BJ (cell line): ENCODE measurements around the gene LRRC14B. TPM values are rescaled to one million over a fixed set of nuclear protein-coding genes. Genes with fewer than 3 reads are reported as not detected.

Experiments used
- CTCF ChIA-PET: fragments of 350-600 bp; formaldehyde crosslinking; extraction: SDS; loops from one replicate; lab custom pipeline; 2021; ENCODE audit warnings: antibody characterized with exemption, inconsistent platforms; lab: Yijun Ruan, JAX
- POLR2A ChIA-PET: fragments of 300-600 bp; sonication (Branson Sonifier 250); formaldehyde crosslinking; extraction: SDS; loops from one replicate; lab custom pipeline; 2021; ENCODE audit warnings: antibody characterized with exemption; lab: Charles Lee
- DNase-seq: peaks from one replicate; pipeline ENCODE4 v3.0.0-alpha.2; 2011; ENCODE audit warnings: low read depth
- H3K27me3 ChIP-seq: 2 replicates; pipeline ENCODE4 v1.6.0; 2011; ENCODE audit warnings: low read length; ENCODE audit not compliant: control insufficient read depth, insufficient read depth
- H3K36me3 ChIP-seq: 2 replicates; pipeline ENCODE4 v1.5.1; 2011; ENCODE audit warnings: low read length; ENCODE audit not compliant: control insufficient read depth, insufficient read depth
- H3K4me3 ChIP-seq: 2 replicates; pipeline ENCODE4 v1.5.1; 2011; ENCODE audit warnings: low read depth, mild to moderate bottlenecking, control low read depth, low read length
- polyA plus RNA-seq: library from polyadenylated mRNA; depleted of rRNA; stranded (reverse); fragments of >200 nt; gene quantifications from 2 replicates; pipeline ENCODE4 v1.2.3, GENCODE V29; 2011
- TF ChIP-seq, protein P1 (sequence below): IDR thresholded peaks from 2 replicates; pipeline ENCODE4 v1.5.1; 2011; ENCODE audit warnings: low read depth, mild to moderate bottlenecking, control low read depth, inconsistent platforms, low read length, moderate library complexity; ENCODE audit not compliant: insufficient read depth

LRRC14B gene
- polyA plus RNA-seq, 1 experiment = not detected

DNA sequence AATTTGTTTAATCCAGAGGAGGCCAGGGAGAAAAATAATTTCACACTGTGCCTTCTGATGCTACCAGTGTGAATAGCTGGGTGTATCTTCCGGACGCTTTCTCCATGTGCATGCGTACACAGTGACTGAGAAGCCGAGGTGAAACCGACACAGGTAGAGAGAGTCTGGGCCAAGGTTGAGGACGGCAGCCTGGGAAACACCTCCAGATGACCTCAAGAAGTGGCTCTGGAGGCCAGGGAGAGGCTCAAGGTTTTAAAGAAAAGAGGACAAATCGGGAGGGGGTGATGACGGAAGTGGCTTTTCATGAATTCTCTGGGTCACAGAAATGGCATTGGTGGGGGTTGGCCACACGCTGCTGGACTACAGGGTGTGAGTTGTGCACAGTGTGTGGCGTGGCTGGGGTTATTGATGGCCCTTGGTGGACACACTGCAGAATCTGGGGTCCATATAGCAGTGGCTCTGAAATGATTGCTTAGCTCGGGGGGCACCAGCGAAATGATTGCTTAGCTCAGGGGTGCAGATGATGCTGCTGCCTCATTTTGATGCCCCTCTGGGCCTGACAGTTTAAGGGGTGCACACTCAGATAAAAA, 34.1 kb upstream of the LRRC14B start:
- TF ChIP-seq, protein P1, sequence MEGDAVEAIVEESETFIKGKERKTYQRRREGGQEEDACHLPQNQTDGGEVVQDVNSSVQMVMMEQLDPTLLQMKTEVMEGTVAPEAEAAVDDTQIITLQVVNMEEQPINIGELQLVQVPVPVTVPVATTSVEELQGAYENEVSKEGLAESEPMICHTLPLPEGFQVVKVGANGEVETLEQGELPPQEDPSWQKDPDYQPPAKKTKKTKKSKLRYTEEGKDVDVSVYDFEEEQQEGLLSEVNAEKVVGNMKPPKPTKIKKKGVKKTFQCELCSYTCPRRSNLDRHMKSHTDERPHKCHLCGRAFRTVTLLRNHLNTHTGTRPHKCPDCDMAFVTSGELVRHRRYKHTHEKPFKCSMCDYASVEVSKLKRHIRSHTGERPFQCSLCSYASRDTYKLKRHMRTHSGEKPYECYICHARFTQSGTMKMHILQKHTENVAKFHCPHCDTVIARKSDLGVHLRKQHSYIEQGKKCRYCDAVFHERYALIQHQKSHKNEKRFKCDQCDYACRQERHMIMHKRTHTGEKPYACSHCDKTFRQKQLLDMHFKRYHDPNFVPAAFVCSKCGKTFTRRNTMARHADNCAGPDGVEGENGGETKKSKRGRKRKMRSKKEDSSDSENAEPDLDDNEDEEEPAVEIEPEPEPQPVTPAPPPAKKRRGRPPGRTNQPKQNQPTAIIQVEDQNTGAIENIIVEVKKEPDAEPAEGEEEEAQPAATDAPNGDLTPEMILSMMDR = no peak
- Histone ChIP-seq H3K27me3 (no peaks in the 10 kb centered on the region), H3K36me3 (no peaks in the 10 kb centered on the region), H3K4me3 (no peak overlapping the region)
- CTCF ChIA-PET = interaction anchor here (0.7 kb wide), 1 partner anchor 11 kb away, joined by 3 read pairs; no protein-coding TSS in a partner anchor
- no peak for DNase-seq
- POLR2A ChIA-PET = no interaction called here

DNA sequence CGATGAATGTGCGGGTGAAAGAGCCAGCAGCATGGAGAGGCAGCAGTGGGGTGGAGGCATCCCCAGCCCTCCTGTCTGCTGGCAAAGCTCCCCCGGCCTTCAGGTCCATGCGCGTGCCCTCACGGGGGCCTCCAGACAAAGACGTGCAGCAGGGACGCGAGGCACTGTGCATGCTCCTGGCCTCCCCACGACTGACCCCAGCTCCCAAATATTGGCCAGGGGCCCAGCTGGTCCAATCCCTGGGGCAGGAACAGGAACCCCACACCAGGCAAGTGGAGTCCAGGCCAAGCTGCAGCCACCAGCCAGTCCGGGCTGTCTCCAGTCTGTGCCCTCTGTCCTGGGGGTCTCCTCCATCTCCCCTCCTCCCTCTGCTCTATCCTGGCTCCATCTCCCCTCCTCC, 33.5 kb upstream of the LRRC14B start:
- no peak for DNase-seq
- ChIA-PET POLR2A (no interaction called here), CTCF (no interaction called here)
- no peak overlapping the region for H3K4me3 ChIP-seq
- no peaks in the 10 kb centered on the region for H3K27me3 ChIP-seq
- no peaks in the 10 kb centered on the region for H3K36me3 ChIP-seq
- TF ChIP-seq, protein P1 = no peak

- Histone ChIP-seq H3K27me3 (no peaks in the 10 kb centered on the region), H3K36me3 (no peaks in the 10 kb centered on the region), H3K4me3 (no peak overlapping the region)
- DNase-seq = no peak
- ChIA-PET POLR2A (interaction anchor here (0.6 kb wide), 1 partner anchor 10 kb away, joined by 4 read pairs; no protein-coding TSS in a partner anchor), CTCF (interaction anchor here (0.6 kb wide), 1 partner anchor 427 kb away, joined by 3 read pairs; no protein-coding TSS in a partner anchor)
- TF ChIP-seq, protein P1 = no peak
These were observed 32.4 kb upstream of the LRRC14B start for GRCh38 chr5:158807-159447.

GRCh38 chr5:159448-160172, 31.7 kb upstream of the LRRC14B start:
- Histone ChIP-seq H3K4me3 (no peak overlapping the region), H3K27me3 (no peaks in the 10 kb centered on the region), H3K36me3 (no peaks in the 10 kb centered on the region)
- DNase-seq = no peak
- ChIA-PET CTCF (interaction anchor here (0.6 kb wide), 1 partner anchor 427 kb away, joined by 3 read pairs; no protein-coding TSS in a partner anchor), POLR2A (interaction anchor here (0.6 kb wide), 1 partner anchor 10 kb away, joined by 4 read pairs; no protein-coding TSS in a partner anchor)
- TF ChIP-seq, protein P1 = no peak

DNA sequence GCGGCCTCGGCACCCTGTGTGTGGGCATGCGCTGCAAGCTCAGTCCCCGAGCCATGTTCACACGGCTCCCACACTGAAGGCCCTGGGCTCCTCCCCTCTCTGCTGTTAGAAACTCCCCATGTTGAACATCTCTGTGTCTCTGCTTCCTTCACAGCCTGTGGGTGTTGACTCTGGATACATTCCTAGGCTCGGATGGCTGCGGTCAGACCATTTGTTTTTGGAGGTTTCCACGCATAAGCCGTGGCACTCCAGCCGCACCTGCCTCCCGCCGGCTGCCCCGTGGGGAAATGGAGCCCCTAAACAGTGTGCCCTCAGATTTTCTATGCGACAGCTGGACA, 31.2 kb upstream of the LRRC14B start:
- POLR2A ChIA-PET = no interaction called here
- CTCF ChIA-PET = interaction anchor here (0.7 kb wide), 1 partner anchor 65 kb away, joined by 3 read pairs; no protein-coding TSS in a partner anchor
- TF ChIP-seq, protein P1 = no peak
- H3K36me3 ChIP-seq = no peaks in the 10 kb centered on the region
- no peaks in the 10 kb centered on the region for H3K27me3 ChIP-seq
- no peak for DNase-seq
- no peak overlapping the region for H3K4me3 ChIP-seq
